NCI-H1417 treated with DMSO at 0.1 percent for 48 hours (cell line): ENCODE measurements around the gene GLP2R.
"Not testable (repeated sequence)": the region's sequence is repeated elsewhere in the genome, so short reads cannot be mapped to it uniquely, and the experiment has no call there.

Experiments used
- DNase-seq: peaks from one replicate; lab custom pipeline; 2025; lab: John Stamatoyannopoulos, UW

GLP2R gene, protein sequence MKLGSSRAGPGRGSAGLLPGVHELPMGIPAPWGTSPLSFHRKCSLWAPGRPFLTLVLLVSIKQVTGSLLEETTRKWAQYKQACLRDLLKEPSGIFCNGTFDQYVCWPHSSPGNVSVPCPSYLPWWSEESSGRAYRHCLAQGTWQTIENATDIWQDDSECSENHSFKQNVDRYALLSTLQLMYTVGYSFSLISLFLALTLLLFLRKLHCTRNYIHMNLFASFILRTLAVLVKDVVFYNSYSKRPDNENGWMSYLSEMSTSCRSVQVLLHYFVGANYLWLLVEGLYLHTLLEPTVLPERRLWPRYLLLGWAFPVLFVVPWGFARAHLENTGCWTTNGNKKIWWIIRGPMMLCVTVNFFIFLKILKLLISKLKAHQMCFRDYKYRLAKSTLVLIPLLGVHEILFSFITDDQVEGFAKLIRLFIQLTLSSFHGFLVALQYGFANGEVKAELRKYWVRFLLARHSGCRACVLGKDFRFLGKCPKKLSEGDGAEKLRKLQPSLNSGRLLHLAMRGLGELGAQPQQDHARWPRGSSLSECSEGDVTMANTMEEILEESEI

DNA sequence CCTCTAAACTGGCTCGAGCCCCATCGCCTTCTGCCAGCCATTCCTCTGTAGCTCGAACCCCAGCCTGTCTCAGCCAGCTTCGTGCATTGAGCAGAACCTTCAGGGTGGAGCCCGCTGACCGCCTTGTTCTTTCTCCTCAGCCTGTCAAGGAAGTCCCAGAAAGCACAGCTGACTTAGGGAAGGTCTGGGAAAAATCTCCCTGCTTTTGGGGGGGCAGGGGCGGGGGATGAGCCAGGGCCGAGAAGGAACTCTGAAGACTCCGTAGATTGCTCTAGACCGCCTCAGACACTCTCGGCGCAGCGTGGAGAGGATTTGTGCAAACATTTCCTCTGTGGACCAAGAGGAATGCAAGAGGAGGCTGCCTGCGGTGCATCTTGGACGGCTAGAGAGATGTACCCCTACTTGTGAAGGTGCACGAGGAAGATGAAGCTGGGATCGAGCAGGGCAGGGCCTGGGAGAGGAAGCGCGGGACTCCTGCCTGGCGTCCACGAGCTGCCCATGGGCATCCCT is at the start of gene GLP2R:
TSS of gene GLP2R (plus strand) at position 284 of the 510 bp plus-strand sequence. CDS start at position 424, 140 bp downstream.
- DNase-seq: no peak

DNA sequence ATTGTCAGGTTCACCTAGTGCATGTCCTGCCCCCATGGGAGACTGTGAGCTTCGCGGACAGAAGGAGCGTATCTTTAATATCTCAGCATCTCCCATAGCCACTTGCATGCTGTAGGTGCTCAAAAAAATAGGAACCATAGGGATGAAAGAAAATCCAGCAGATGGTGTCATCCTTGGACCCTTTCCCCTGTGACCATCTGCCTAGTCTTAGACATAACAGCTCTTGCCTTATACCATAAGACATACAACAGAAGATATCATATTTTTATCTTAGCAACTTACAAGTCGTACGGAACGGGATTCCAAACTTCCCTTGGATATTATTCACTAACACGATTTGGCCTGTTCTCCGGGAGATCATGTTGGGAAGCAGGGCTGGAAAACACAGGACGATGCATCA is 48.8 kb upstream of the GLP2R start:
- no peak for DNase-seq

DNA sequence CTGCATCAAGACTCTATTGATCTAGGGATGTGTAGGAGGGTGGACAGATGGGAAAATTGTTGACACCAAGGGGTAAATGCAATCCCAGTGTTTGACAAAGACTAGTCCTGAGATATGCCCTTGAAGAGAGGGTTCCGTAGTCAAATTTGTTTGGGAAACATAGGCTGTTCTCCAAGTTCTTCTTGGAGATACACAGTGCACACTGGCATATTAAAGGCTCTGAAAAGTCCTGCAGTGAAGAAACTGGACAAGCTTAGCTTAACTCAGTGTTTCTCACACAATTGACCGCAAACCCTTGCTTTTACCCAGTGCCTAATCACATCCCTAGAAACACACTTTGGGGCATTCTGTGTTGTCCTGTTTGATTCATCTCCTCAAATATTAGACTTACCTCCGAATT is 45.2 kb upstream of the GLP2R start:
- DNase-seq: no peak

DNA sequence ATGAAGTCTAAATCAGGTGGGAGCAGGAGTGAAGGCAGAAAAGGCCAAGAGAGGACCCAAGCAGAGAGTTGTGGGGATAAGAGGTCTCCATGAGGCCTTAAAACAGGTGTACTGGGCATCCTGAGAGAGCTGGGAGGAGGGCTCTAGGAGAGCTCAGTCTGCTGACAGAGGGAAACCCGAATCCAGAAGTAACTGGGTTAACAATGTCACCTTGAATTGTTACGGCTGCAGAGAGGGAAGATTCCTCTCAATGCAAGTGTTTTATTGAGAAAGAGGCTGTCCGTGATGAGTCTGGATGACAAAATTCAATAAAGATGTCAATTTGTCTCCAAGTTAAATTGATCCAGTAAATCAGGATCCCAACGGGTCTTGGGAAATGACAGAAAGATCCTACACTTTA is 42.7 kb upstream of the GLP2R start:
- DNase-seq: no peak

DNA sequence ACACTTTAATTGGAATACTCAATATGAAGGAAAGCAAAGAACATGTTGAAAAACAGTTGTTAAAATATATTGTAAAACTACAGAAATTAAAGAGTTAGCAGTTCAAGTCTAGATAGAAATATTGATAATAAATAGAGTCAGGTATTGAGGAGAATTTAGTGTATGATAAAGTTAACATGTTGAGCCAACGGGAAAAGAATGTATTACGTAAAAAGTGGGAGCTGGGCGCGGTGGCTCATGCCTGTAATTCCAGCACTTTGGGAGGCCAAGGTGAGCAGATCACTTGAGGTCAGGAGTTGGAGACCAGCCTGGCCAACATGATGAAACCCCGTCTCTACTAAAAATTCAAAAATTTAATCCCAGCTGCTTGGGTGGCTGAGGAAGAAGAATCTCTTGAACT is 42.3 kb upstream of the GLP2R start:
- DNase-seq: not testable (repeated sequence)

DNA sequence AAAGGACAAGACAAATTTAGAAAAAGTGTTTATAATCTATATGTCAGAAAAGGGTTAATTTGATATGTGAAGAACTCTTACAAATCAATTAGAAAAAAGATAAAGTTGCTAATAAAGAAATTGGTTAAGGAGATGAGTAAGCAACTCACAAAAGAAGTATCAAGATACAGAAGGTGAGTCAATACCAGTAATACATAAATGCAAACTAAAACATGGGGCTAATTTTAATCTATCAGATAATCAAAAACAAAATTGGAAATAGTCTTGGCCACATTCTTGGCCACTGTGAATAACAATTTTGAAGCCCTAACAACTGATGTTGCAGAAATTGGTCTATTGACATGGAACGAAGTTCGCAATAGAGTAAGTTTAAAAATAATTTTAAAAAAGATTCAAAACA is 41.2 kb upstream of the GLP2R start:
- DNase-seq: no peak

DNA sequence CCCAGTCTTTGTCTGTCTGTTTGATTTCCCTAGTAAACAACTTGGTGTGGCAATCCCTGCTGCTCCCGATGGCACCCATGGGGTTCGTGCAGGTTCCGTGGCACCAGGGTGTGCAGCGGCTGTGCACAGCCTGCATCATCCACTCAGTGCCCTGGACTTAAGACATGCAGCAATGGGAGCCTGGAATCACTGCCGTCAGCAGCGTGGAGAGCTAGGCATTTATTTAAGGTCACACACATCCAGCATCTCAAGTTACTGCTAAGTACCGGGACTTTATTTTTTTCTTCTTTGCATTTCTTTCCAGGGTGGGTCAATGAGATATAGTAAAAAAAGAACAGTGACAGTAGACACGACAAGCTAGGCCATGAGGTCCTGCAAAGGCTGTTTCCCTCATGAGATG is 37.1 kb upstream of the GLP2R start:
- DNase-seq: no peak

DNA sequence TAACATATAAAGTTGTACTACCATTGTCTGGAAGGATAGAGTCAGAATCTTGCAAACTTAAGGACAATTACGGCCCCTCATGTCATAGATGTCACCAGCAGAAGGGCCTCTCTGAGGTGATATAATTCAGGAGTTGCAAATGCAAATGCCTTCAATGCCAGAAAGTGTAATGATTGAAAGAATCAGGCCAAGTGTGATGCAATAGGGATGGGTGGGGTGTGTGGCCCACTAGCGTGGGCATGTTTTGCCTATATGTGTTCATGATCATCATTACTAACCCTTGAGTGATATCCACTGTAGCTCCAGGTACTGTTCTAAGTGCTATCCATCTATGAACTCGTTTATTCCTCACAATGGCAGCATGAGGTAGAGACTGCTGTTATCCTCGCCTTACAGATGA is 35.4 kb upstream of the GLP2R start:
- no peak for DNase-seq

DNA sequence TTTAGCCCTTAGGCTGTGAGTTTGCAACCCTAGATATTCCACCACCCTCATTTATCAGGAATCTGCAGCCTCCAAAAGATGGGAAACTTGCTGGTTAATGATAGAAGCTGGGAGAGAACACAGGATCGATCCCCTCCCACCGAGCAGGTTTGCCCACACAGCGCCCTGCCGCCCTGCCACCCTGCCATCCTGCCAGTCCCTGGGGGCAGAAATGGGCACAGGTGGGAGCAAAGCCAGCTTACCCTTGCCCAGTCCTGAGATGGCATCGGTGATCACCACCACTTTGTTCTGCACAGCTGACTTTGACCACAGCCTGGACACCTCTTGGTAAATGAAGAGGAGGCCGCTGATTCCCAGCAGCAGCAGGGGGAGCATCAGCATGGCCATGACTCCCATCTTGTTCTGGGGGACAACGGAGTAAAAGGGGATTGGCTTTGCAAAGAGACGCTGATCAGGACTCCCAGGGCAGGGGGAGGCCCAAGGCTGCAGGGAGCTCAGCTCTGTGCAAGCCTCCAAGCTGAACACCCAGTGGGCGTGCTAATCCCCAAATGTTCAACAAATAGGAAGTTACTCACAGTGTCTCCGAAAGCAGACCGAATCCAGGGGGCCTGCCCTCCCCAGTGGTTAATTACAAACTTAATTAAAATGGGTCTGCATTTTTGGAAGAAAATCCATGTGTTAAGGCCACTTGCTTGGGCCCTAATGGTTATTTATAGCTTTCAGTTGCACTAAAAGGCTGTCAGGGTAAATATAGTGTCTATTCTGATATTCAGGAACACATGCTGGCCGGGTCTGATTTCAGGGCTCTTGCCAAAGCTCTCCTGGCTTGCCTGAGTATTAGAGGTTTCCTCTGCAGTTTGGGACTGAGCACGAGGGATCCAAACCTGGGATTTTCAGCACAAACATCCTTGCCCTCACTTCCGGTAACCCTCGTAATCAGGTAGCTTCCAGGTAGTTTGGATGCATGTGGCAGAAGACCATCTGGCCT is 34.5 kb upstream of the GLP2R start, which contains the start of gene DHRS7C:
TSS of gene DHRS7C (minus strand) at position 704 of the 988 bp plus-strand sequence. CDS start at position 396, 308 bp downstream.
- no peak for DNase-seq

DNA sequence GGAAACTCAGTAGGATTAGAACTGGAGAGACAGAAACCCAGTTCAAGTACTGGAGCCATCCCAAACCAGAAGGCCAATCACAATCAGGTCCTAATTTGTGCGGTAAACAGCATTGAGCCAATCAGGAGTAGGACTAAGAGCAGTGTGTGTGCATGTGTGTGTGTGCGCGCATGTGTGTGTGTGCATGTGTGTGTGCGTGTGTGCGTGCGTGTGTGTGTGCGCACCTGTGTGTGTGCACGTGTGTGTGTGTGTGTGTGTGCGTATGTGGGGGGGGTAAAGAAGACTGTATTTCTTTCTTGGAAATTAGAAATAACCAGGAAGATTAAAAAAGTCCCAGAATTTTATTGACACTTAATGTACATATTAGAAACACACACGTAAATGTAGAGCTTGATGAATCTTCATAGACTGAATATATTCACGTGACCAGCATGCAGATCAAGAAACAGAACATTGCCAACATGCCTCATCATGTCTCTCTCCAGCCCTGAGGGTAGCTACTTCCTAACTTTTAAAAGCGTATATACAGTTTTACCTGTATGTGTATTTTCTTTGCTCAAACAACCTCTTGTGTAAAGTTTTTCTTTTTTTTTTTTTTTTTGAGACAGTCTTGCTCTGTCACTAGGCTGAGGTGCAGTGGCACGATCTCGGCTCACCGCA is 33.4 kb upstream of the GLP2R start:
- no peak for DNase-seq

DNA sequence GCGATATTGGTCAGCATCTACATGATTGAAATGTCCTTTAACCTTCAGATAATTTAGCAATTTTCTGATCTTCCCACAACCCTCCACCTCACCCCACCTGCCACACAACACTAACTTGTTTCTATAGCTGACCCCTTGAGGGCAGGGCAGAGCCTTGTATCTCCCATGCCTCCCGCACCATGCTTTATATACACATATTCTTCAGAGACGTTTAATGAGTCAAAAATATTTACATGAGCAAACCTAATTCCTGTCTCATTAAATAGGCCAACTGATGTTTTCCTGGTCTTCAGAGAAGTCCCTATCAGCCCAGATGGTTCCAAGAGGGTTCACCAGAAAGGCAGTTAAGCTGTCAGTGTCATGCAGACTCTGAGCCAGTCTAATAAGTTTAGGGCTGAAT is 27.7 kb upstream of the GLP2R start:
- DNase-seq: no peak

DNA sequence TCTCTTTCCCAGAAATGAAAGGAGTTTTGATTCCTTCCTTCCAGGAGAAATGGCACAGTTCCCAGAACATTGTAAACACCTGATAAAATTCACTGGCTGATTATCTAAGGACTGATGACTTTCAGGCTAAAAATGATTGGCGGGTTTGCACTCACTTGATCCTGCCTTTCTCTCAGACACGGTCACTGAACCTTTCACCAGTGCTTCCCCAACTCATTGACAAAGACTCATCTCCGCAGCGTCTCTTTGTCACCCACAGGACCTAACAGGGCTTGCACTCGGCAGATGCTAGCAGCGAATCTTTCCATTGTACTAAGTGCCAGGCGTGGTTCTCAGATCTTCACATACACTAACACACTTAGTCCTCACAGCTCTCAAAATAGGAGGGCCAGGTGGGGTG is 27.0 kb upstream of the GLP2R start:
- DNase-seq: no peak

DNA sequence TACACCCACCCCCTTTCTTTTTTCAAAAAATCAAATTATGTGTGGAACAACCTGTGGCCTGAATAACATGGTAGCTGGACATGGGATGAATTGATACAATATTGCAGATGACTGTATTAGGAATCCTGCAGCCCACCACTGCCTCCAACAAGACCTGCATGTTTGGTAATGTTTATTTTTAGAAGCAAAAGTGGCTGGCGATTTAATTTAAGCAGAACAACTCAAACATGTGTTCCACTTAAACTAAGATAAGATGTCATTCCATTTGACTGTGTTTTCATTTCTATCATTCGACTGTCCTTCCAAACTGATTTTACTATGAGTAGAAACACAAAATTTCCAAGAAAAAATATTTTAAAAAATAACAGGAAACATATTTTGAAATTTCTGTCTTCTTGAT is 24.2 kb upstream of the GLP2R start:
- DNase-seq: no peak

DNA sequence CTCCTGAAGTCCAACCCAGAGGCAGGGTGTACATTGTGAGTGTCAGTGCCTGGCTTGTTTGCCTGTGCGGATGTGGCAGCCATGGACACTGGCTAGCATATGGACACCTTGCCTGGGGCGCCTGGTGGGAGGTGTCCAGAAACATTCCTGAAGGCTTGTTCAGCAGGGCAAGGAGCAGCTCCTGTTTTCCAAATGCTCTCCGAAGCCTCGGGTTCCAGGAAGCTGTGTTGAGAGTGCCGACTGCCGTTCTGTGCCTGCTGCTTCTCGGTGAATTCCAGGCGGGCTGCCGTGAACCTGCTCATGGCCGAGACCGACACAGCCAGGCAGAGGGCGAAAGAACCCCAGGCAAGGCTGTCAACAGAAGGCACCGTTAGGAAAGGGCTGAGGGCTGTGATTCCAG is 23.4 kb upstream of the GLP2R start:
- no peak for DNase-seq

DNA sequence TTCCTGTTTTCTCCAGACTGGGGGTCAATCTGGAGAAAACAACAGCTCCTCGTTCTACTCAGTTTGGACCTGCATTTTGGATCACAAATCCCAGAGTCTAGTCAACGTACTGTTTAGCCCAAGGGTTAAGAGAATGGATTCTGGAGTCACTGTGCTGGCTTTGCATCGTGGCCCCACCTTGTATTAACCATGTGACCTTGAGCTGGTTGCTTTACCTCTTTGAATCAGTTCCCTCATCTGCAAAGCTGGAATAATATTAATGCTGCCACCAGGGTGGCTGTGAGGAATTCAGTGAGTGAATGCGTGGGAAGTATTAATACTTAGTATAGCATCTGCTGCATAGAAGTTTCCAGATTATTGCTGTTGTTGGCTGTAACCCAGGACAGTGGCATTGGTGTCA is 23.0 kb upstream of the GLP2R start:
- DNase-seq: no peak

DNA sequence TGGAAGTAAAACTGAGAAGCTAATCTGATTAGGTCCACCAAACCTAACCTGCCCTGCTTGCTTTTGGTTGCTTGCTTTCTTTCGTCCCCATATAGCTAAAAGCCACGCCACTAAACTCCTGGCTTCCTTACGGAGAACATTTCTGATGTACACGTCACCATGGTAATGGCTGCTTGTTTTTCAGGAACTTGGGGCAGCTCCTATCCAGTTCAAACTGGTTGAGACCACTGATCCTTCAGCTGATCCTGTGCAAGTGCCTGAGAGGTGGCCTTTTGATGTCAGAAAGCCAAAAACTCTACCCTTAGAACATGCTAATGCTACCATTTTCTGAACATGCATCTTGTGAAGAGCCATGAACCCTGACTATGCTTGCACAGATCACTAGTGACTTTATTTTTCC is 20.0 kb upstream of the GLP2R start:
- no peak for DNase-seq

DNA sequence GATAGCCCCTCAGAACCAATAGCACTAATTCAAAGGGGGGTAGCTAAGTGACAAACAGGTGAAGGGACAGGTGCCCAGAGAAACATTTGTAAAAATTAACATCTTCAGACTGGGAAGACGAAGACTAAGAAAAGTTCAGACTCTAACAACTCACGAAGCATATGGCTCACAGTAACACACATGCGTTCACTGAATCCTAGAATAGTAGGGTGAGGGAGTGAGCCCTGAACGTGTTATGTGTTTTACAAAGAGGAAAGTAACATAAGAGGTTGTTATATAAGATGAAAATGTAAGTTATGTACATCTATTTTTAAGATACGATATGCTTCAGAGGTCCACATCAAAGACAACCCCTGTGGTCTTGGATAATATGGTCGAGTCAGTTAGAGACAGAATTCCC is 19.0 kb upstream of the GLP2R start:
- DNase-seq: no peak

DNA sequence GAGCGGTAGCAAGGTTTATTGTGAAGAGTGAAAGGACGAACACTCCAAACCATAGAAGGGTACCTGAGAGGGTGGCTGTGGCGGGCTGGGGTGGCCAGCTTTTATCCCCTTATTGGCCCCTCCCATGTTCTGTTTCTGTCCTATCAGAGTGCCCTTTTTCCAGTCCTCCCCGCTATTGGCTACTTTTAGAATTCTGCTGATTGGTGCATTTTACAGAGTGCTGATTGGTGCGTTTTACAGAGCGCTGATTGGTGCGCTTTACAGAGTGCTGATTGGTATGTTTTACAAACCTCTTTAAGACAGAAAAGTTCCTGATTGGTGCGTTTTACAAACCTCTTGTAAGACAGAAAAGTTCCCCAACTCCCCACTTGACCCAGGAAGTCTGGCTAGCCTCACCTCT is 16.3 kb upstream of the GLP2R start:
- DNase-seq: no peak

DNA sequence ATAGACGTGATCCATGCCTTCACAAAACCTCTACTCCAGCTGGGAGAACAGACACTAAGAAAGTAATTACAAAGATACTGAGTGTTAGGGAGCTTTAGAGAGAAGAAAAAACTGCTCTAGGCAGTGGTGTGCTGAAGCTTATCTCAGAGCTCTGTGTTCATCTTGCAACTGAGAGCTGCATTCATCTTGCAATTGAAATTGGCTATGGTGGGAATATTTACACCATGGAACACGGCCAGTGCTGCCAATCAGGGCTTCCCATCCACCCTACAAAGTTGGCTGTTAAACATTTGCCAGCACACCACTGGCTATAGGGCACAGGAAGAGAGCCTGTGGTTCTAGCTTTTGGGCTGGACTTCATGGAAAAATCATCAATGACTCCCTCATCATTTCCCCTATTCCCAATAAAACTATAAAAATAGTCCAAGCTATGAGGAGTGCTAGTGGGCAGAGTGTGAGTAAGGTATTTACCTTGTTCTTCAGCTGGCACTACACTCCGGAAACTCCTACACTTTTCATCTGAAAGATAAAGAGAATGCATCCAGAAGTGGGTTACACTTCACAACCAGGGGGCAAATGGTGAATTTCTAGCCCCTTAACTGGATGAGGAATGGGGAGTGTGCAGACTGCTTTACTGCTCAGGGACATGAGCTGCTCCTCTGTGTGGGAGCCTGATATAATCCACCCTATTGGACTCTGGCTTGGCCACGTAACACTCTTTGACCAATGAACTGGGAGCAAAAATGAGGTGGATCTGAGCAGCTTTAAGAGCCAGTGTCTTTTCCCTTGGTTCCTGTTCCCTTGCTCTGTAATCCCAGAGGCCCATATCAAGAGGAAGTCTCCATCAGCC is 15.4 kb upstream of the GLP2R start:
- DNase-seq: no peak

DNA sequence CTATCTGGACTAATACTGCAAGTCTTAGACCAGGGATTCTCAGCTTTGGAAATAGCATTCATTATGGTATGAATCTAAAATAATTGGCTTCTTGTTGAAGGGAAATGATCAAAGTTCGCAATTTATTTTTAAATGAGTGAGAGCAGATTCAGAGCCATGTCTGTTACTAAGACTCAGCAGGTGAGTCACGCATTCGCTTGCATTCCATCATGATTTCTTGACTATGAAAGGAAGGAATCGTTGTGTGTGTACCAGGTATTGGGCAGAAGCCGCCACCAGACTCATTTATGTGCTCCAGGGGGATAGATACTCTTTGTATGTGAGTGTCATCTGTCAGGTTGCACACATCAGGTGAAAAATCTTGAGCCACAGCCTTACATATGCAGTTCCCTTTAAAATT is 14.6 kb upstream of the GLP2R start:
- DNase-seq: no peak

DNA sequence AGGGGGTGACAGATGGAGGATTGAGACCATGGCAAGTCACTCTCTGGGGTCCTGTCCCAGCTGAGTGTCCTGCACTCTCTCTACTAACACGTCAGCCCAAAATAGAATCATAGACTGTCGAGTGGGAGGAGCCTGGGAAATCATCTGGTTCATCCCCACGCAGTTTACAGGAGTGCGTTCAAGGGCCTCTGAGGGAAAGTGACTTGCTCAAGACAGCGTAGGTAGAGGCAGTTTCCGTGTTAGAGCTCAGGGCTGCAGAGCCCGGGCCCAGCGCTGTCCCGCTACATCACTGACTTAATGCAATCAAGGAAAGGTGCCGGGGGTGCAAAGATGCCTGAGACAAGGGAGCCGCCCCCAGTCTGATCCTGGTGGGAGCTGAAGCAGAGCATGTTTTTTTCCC is 14.2 kb upstream of the GLP2R start:
- DNase-seq: no peak
